Osteocyte (in vitro differentiated cells): ENCODE measurements around the gene MCTP1. TPM values are rescaled to one million over a fixed set of nuclear protein-coding genes. Genes with fewer than 3 reads are reported as not detected.

Experiments
- DNase-seq: peaks from one replicate; pipeline ENCODE4 v3.0.0; 2021; ENCODE audit warnings: mixed read lengths; ENCODE audit not compliant: unreplicated experiment; ENCODE audit errors: extremely low spot score
- H3K27ac Mint-ChIP-seq: one replicate; pipeline ENCODE4 v1.8.0; 2021; ENCODE audit warnings: mild to moderate bottlenecking, mixed read lengths; ENCODE audit not compliant: unreplicated experiment
- H3K27me3 Mint-ChIP-seq: one replicate; pipeline ENCODE4 v1.8.0; 2021; ENCODE audit warnings: mixed read lengths; ENCODE audit not compliant: unreplicated experiment
- H3K36me3 Mint-ChIP-seq: one replicate; pipeline ENCODE4 v1.8.0; 2021; ENCODE audit warnings: mixed read lengths; ENCODE audit not compliant: unreplicated experiment
- H3K4me1 Mint-ChIP-seq: one replicate; pipeline ENCODE4 v1.8.0; 2021; ENCODE audit warnings: mixed read lengths; ENCODE audit not compliant: unreplicated experiment
- H3K4me3 Mint-ChIP-seq: one replicate; pipeline ENCODE4 v1.8.0; 2021; ENCODE audit warnings: mild to moderate bottlenecking, moderate library complexity, mixed read lengths; ENCODE audit not compliant: unreplicated experiment
- H3K9me3 Mint-ChIP-seq: one replicate; pipeline ENCODE4 v1.8.0; 2021; ENCODE audit warnings: mixed read lengths; ENCODE audit not compliant: unreplicated experiment
- CTCF ChIP-seq: fragments of 200-600 bp; sonication (generic); IDR thresholded peaks from 2 replicates; pipeline ENCODE4 v1.5.0; 2021; ENCODE audit warnings: antibody characterized with exemption, mild to moderate bottlenecking, moderate library complexity
- total RNA-seq: library from RNA; stranded (reverse); gene quantifications from 2 replicates; pipeline ENCODE4 v1.2.1, GENCODE V29; 2021

The MCTP1 gene
- total RNA-seq, 1 donor from 2014 or later, result 0.67 TPM

DNA sequence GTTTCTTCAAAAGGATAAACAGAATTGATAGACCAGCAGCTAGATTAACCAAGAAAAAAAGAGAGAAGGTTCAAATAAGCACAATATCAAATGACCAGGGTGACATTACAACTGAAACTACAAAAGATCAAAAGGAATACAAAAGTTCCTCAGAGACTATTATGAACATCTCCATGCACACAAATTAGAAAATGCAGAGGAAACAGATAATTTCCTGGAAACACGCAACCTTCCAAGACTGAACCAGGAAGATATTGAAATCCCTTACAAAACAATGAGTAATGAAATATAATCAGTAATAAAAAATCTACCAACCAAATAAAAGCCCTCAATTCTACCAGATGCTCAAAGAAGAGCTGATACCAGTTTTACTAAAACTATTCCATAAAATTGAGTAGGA, 252.1 kb downstream of the MCTP1 start:
- Mint-ChIP-seq H3K27ac (no peak overlapping the region), H3K36me3 (no peaks in the 10 kb centered on the region), H3K9me3 (peaks cover 10% of the 10 kb centered on the region), H3K4me3 (no peak overlapping the region), H3K4me1 (no peaks in the 10 kb centered on the region), H3K27me3 (peaks cover 14% of the 10 kb centered on the region)
- DNase-seq, result no peak
- no peak for TF ChIP-seq CTCF

- DNase-seq, result no peak
- H3K9me3 Mint-ChIP-seq, result peaks cover 10% of the 10 kb centered on the region
- no peak overlapping the region for H3K4me3 Mint-ChIP-seq
- H3K4me1 Mint-ChIP-seq, result no peaks in the 10 kb centered on the region
- H3K36me3 Mint-ChIP-seq, result no peaks in the 10 kb centered on the region
- peaks cover 2% of the 10 kb centered on the region for H3K27me3 Mint-ChIP-seq
- no peak overlapping the region for H3K27ac Mint-ChIP-seq
- TF ChIP-seq CTCF, result no peak
Observed at GRCh38 chr5:95029569-95030366, 255.1 kb downstream of the MCTP1 start.

DNA sequence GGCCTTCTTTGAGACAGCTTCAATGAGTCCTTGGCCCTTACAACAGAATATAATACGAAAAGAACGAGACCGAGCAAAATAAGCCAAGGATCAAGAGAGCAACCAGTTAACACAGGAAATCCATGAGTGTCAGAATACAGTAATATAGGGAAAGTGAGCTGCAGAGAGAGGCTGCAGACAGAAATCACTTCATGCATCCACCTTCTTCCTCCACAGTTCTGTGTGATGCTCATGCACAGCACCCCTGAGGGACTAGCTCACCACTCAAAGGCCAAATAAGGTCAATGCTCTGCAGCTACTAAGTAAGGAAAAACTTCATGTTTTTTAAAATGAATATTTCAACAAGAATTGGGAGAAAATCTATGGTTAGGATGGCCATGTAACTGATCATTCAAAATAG, 257.1 kb downstream of the MCTP1 start:
- Mint-ChIP-seq H3K4me1 (no peaks in the 10 kb centered on the region), H3K27me3 (peaks cover 3% of the 10 kb centered on the region), H3K9me3 (no peaks in the 10 kb centered on the region), H3K4me3 (no peak overlapping the region), H3K27ac (no peak overlapping the region), H3K36me3 (no peaks in the 10 kb centered on the region)
- TF ChIP-seq CTCF, result no peak
- no peak for DNase-seq

DNA sequence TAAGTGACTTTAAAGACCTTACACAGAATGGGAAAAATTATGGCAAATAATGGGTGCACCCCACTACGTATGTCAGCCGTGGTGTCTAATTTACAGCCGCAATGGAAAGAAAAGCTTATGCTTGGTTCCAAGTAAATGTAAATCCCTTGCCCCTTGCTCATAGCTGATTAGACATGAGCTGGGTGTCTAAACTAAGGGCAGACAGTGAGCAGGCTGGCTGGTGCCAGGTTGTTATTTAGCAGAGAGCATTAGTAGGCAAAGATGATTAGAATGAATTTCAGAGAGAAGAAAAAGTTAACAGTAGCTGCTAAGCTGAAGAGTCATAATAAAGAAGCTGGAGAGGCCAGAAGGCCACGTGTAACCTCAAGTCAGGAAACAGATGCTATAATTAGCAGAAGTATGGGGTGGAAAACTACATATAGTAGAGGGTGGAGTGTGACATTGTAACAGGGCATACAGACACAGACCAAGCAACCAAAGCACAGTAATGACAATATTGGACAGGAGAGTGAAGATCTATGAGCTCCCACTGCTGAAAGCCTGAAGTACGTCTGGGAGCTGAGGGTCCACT, 257.7 kb downstream of the MCTP1 start:
- no peaks in the 10 kb centered on the region for H3K9me3 Mint-ChIP-seq
- no peak for TF ChIP-seq CTCF
- peaks cover 4% of the 10 kb centered on the region for H3K27me3 Mint-ChIP-seq
- H3K4me1 Mint-ChIP-seq, result no peaks in the 10 kb centered on the region
- H3K36me3 Mint-ChIP-seq, result no peaks in the 10 kb centered on the region
- H3K27ac Mint-ChIP-seq, result no peak overlapping the region
- no peak for DNase-seq
- H3K4me3 Mint-ChIP-seq, result no peak overlapping the region

- no peak for DNase-seq
- no peaks in the 10 kb centered on the region for H3K9me3 Mint-ChIP-seq
- no peak for TF ChIP-seq CTCF
- no peak overlapping the region for H3K4me3 Mint-ChIP-seq
- H3K36me3 Mint-ChIP-seq, result no peaks in the 10 kb centered on the region
- no peak overlapping the region for H3K27ac Mint-ChIP-seq
- no peaks in the 10 kb centered on the region for H3K4me1 Mint-ChIP-seq
- peaks cover 6% of the 10 kb centered on the region for H3K27me3 Mint-ChIP-seq
Observed at GRCh38 chr5:95026718-95027117, 258.2 kb downstream of the MCTP1 start.
